Gastrocnemius medialis (tissue), 4 donors: ENCODE data around the gene PRR5. TPM values are rescaled to one million over a fixed set of nuclear protein-coding genes. Genes with fewer than 3 reads are reported as not detected.
"Not testable (repeated sequence)": the region's sequence is repeated elsewhere in the genome, so short reads cannot be mapped to it uniquely, and the experiment has no call there.

Experiments used
- ATAC-seq, 2 donors: fragments of 150-250 bp; one replicate each; pipeline ENCODE4 v1.9.1; 2016
- DNase-seq, 2 donors: peaks; one replicate each; pipeline ENCODE4 v3.0.0-alpha.2; 2019
- H3K27ac ChIP-seq, 4 donors: fragments of 200-600 bp; sonication (generic); 1 replicate in 1 of 4; 2 replicates in 3 of 4; pipeline ENCODE4 v1.5.1; 2016 to 2018; ENCODE audit warnings: mild to moderate bottlenecking in 2 of 4, moderate library complexity in 1 of 4
- H3K27me3 ChIP-seq, 3 donors: fragments of 200-600 bp; sonication (generic) in 2 of 3; 1 replicate in 1 of 3; 2 replicates in 2 of 3; pipeline versions ENCODE4 v1.5.1 to v1.6.0; 2016 to 2019; ENCODE audit warnings: mild to moderate bottlenecking in 1 of 3, moderate library complexity in 1 of 3
- H3K36me3 ChIP-seq, 2 donors: fragments of 200-600 bp; sonication (generic) in 1 of 2; one replicate each; pipeline ENCODE4 v1.5.1; 2017 to 2018
- H3K4me1 ChIP-seq, 2 donors: fragments of 200-600 bp; sonication (generic) in 1 of 2; one replicate each; pipeline ENCODE4 v1.5.1; 2016 to 2017; ENCODE audit warnings: mild to moderate bottlenecking in 2 of 2
- H3K4me3 ChIP-seq, 4 donors: fragments of 200-600 bp; sonication (generic) in 3 of 4; 1 replicate in 1 of 4; 2 replicates in 3 of 4; pipeline ENCODE4 v1.5.1; 2016 to 2019; ENCODE audit warnings: mild to moderate bottlenecking in 2 of 4
- H3K9me3 ChIP-seq, 3 donors: fragments of 200-600 bp; sonication (generic) in 2 of 3; 1 replicate in 1 of 3; 2 replicates in 2 of 3; pipeline ENCODE4 v1.5.1; 2016 to 2019
- POLR2A ChIP-seq, 2 donors: fragments of 450-650 bp; IDR thresholded peaks; one replicate each; pipeline ENCODE4 v1.6.1; 2017; ENCODE audit warnings: antibody characterized with exemption in 2 of 2, mild to moderate bottlenecking in 2 of 2, moderate library complexity in 2 of 2
- in situ Hi-C, 4 donors: fragments of 200-750 bp; cut with MboI; loops; one replicate each; pipeline versions ENCODE4 v1.15.0 to v1.8.0; 2017; ENCODE audit warnings: low sequenced_read_pairs in 4 of 4
- intact Hi-C: fragments of 100-400 bp; cut with DNase I; formaldehyde crosslinking; loops from one replicate; pipeline ENCODE4 v1.15.1; 2023; ENCODE audit warnings: low total_unique reads
- total RNA-seq, 4 donors: library from RNA; depleted of rRNA; stranded (reverse); fragments of >200 nt; gene quantifications; one replicate each; pipeline versions ENCODE4 v1.1.0 to v1.2.3, GENCODE V29; 2016
- TF ChIP-seq, protein P1 (sequence below), 5 experiments: fragments of 450-650 bp in 3 of 5; fragments of 200-600 bp in 2 of 5; sonication (generic) in 2 of 5; IDR thresholded peaks in 4 of 5; conservative IDR thresholded peaks in 1 of 5; 1 replicate in 4 of 5; 2 replicates in 1 of 5; pipeline ENCODE4 v1.5.1; 2016 to 2019; ENCODE audit warnings: antibody characterized with exemption in 5 of 5, mild to moderate bottlenecking in 3 of 5, moderate library complexity in 3 of 5

PRR5 gene
- total RNA-seq, 4 donors from 2014 or later, result 0.34 to 15.2 (median 1.3) TPM

- in situ Hi-C loops, result no loop called here
- no peak overlapping the region for H3K4me3 ChIP-seq
- H3K9me3 ChIP-seq, result no peaks in the 10 kb centered on the region
- TF ChIP-seq, protein P1, sequence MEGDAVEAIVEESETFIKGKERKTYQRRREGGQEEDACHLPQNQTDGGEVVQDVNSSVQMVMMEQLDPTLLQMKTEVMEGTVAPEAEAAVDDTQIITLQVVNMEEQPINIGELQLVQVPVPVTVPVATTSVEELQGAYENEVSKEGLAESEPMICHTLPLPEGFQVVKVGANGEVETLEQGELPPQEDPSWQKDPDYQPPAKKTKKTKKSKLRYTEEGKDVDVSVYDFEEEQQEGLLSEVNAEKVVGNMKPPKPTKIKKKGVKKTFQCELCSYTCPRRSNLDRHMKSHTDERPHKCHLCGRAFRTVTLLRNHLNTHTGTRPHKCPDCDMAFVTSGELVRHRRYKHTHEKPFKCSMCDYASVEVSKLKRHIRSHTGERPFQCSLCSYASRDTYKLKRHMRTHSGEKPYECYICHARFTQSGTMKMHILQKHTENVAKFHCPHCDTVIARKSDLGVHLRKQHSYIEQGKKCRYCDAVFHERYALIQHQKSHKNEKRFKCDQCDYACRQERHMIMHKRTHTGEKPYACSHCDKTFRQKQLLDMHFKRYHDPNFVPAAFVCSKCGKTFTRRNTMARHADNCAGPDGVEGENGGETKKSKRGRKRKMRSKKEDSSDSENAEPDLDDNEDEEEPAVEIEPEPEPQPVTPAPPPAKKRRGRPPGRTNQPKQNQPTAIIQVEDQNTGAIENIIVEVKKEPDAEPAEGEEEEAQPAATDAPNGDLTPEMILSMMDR (IDR thresholded peaks at IDR 0.05 in 4 of 5, conservative IDR thresholded peaks at IDR 0.05 in 1 of 5), result no peak
- no peak for TF ChIP-seq POLR2A (IDR thresholded peaks at IDR 0.05)
- no peaks in the 10 kb centered on the region for H3K4me1 ChIP-seq
- no peak for ATAC-seq
- intact Hi-C loops, result no loop called here
- H3K27ac ChIP-seq, result no peak overlapping the region
- peaks cover 7 to 11% (median 7%) of the 10 kb centered on the region in 3 donors for H3K27me3 ChIP-seq
- no peaks in the 10 kb centered on the region for H3K36me3 ChIP-seq
- no peak for DNase-seq
Measured at GRCh38 chr22:44671742-44672141, 30.3 kb upstream of the PRR5 start.

DNA sequence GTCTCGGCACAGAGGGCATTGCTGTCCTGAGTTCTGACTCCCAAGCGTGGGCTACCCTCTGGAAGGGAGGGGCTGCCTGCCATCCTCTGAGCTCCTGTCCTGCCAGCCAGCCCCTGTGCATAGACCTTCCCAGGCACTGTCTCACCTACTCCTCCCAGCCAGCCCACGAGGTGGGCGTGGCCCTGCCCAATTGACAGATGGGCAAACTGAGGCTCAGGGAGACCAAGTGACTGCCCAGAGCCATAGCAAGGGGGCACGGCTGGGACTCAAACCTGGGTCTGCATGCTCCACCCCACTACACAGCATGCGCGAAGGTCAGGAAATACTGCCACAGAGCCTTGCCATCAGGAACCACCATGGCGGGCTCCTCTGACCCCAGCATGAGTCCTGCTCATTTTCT lies 29.4 kb upstream of the PRR5 start:
- ATAC-seq (no peak), DNase-seq (no peak)
- in situ Hi-C loops (no loop called here), intact Hi-C loops (no loop called here)
- H3K4me3 ChIP-seq, result no peak overlapping the region
- no peaks in the 10 kb centered on the region for H3K36me3 ChIP-seq
- H3K27me3 ChIP-seq, result peaks cover 7 to 11% (median 7%) of the 10 kb centered on the region in 3 donors
- no peak overlapping the region for H3K27ac ChIP-seq
- TF ChIP-seq, protein P1 (IDR thresholded peaks at IDR 0.05 in 4 of 5, conservative IDR thresholded peaks at IDR 0.05 in 1 of 5), result no peak
- TF ChIP-seq POLR2A (IDR thresholded peaks at IDR 0.05), result no peak
- no peaks in the 10 kb centered on the region for H3K9me3 ChIP-seq
- no peaks in the 10 kb centered on the region for H3K4me1 ChIP-seq

- in situ Hi-C loops, result no loop called here
- ATAC-seq (no peak), DNase-seq (no peak)
- TF ChIP-seq, protein P1 (IDR thresholded peaks at IDR 0.05 in 4 of 5, conservative IDR thresholded peaks at IDR 0.05 in 1 of 5), result no peak
- no peak for TF ChIP-seq POLR2A (IDR thresholded peaks at IDR 0.05)
- Histone ChIP-seq H3K36me3 (no peaks in the 10 kb centered on the region), H3K4me3 (no peak overlapping the region), H3K27me3 (peaks cover 7 to 11% (median 7%) of the 10 kb centered on the region in 3 donors), H3K27ac (no peak overlapping the region), H3K9me3 (no peaks in the 10 kb centered on the region), H3K4me1 (no peaks in the 10 kb centered on the region)
- intact Hi-C loops, result no loop called here
Measured at GRCh38 chr22:44673406-44673805, 28.6 kb upstream of the PRR5 start.

GRCh38 chr22:44676066-44676440 lies 26.0 kb upstream of the PRR5 start:
- not testable (repeated sequence) for ATAC-seq

GRCh38 chr22:44676441-44677352 lies 25.3 kb upstream of the PRR5 start:
- in situ Hi-C loops (no loop called here), intact Hi-C loops (no loop called here)
- Histone ChIP-seq H3K4me3 (no peak overlapping the region), H3K4me1 (no peaks in the 10 kb centered on the region), H3K27me3 (no peaks in the 10 kb centered on the region), H3K9me3 (no peaks in the 10 kb centered on the region), H3K27ac (no peak overlapping the region), H3K36me3 (no peaks in the 10 kb centered on the region)
- TF ChIP-seq, protein P1 (IDR thresholded peaks at IDR 0.05 in 4 of 5, conservative IDR thresholded peaks at IDR 0.05 in 1 of 5), result no peak
- TF ChIP-seq POLR2A (IDR thresholded peaks at IDR 0.05), result no peak
- DNase-seq (no peak), ATAC-seq (no peak)

More at GRCh38 chr22:44676066-44676440, 26.0 kb upstream of the PRR5 start:
- H3K4me1 ChIP-seq, DNase-seq, H3K9me3 ChIP-seq, in situ Hi-C loops, intact Hi-C loops, H3K4me3 ChIP-seq, H3K27ac ChIP-seq, H3K27me3 ChIP-seq, H3K36me3 ChIP-seq: not testable (repeated sequence)
